IMR-90 (cell line): Measurements from ENCODE around the gene RPTOR.

ENCODE experiments used
- MAFK ChIP-seq: IDR thresholded peaks from 2 replicates; pipeline ENCODE4 v1.6.1; 2012; ENCODE audit warnings: low read depth, low read length, improper control_type of control experiment
- MXI1 ChIP-seq: IDR thresholded peaks from 2 replicates; pipeline ENCODE4 v1.6.1; 2012; ENCODE audit warnings: low read depth, mild to moderate bottlenecking, low read length, moderate library complexity, borderline replicate concordance
- RFX5 ChIP-seq: IDR thresholded peaks from 2 replicates; pipeline ENCODE4 v1.8.0; 2012; ENCODE audit warnings: low read depth, mild to moderate bottlenecking, low read length, moderate library complexity
- TF ChIP-seq, protein P1 (sequence below): conservative IDR thresholded peaks from 2 replicates; pipeline ENCODE4 v1.5.1; 2012; ENCODE audit warnings: mild to moderate bottlenecking, low read depth, low read length, improper control_type of control experiment

DNA sequence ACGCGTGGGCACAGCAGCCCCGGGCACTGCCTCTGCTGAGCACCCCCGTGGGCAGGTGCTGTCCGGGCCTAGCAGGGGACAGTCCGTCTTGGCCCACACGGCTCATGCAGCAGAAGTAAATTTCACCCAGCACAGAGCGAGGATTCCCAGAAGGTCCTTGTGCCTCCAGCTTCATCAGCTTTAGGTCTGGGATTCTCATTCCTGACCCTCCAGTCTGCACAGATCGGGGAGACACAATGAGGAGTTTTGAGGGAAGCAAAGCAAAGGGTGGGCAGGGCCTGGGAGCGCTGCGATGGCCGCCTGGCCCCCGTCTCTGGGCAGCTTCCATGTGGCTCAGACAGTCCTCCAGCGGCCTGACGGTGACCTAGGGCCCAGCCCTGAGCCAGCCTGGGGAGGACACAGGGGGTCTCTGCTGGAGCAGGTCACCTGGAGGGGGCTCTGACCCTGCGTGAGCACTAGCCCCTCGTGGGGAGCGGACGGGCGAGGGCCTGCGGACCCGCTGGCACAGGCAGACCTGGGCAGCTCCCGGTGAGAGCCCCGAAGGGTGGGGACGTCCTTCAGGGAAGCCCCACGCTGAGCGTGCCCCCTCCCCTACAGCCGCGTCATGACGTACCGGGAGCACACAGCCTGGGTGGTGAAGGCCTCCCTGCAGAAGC lies 416.3 kb downstream of the RPTOR start:
- TF ChIP-seq RFX5 (no peak), MAFK (no peak), MXI1 (no peak)
- TF ChIP-seq, protein P1, sequence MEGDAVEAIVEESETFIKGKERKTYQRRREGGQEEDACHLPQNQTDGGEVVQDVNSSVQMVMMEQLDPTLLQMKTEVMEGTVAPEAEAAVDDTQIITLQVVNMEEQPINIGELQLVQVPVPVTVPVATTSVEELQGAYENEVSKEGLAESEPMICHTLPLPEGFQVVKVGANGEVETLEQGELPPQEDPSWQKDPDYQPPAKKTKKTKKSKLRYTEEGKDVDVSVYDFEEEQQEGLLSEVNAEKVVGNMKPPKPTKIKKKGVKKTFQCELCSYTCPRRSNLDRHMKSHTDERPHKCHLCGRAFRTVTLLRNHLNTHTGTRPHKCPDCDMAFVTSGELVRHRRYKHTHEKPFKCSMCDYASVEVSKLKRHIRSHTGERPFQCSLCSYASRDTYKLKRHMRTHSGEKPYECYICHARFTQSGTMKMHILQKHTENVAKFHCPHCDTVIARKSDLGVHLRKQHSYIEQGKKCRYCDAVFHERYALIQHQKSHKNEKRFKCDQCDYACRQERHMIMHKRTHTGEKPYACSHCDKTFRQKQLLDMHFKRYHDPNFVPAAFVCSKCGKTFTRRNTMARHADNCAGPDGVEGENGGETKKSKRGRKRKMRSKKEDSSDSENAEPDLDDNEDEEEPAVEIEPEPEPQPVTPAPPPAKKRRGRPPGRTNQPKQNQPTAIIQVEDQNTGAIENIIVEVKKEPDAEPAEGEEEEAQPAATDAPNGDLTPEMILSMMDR = no peak
